Measurements from ENCODE around the gene MRPL48. TPM values are rescaled to one million over a fixed set of nuclear protein-coding genes. Genes with fewer than 3 reads are reported as not detected.
A peak's percentile ranks its signal among the peaks of the same experiment; 100 is the strongest.

MRPL48 gene
- total RNA-seq, 2 donors from 2014 or later = 36.4 to 55.3 TPM

DNA sequence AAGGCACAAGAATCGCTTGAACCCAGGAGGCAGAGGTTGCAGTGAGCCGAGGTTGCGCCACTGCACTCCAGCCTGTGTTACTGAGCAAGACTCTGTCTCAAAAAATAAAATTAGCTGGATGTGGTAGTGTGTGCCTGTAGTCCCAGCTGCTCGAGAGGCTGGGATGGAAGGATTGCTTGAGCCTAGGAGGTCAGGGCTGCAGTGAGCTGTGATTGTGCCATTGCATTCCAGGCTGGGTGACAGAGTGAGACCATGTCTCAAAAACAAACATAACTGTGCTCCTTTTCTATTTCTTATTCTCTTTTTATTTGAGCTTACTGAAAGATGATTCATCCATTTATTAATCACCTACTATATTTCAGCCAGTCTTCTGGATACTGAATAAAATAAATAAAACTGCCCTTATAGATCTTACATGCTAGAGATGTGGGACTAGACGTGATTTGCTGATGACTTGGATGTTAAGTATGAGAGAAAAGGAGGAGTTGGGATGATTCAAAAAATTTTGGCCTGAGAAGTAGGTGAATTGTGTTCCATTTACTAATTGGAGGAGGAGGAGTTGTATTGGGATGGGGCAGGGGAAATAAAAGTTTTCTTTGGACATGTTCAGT is 107.2 kb downstream of the MRPL48 start:
- H3K36me3 ChIP-seq (ENCODE audit: control insufficient read depth, insufficient read depth, low read length) = peaks cover 34% of the 10 kb centered on the region
- H3K27ac ChIP-seq (ENCODE audit: low read depth, low read length) = no peak overlapping the region
- Mint-ChIP-seq H3K4me3 (no peak overlapping the region), H3K27me3 (ENCODE audit: insufficient read depth) (no peaks in the 10 kb centered on the region), H3K4me1 (no peaks in the 10 kb centered on the region), H3K9me3 (peaks cover 18% of the 10 kb centered on the region), H3K36me3 (ENCODE audit: low read depth) (peaks cover 42% of the 10 kb centered on the region), H3K27ac (no peak overlapping the region)
- no peak for TF ChIP-seq CTCF (conservative IDR thresholded peaks at IDR 0.05)
- H3K4me3 ChIP-seq (ENCODE audit: low read length) = no peak overlapping the region
- peaks cover 7% of the 10 kb centered on the region for H3K9me3 ChIP-seq (ENCODE audit: control insufficient read depth, low read length)
- no peak overlapping the region for H3K9ac ChIP-seq (ENCODE audit: extremely low read depth, low read length, poor library complexity, severe bottlenecking)
- 92 to 100% methylated on average over 2 to 5 of the region's 5 CpGs for WGBS, 2 experiments (ENCODE audit: insufficient coverage in 1 of 2, insufficient read length in 1 of 2)
- no peak for DNase-seq
- no peaks in the 10 kb centered on the region for H3K27me3 ChIP-seq (ENCODE audit: control insufficient read depth, insufficient read depth, low read length, poor library complexity, severe bottlenecking)
- H3K4me1 ChIP-seq (ENCODE audit: control insufficient read depth, insufficient read depth, low read length) = no peaks in the 10 kb centered on the region

GRCh38 chr11:73902303-73902702 is 114.6 kb downstream of the MRPL48 start:
- no peaks in the 10 kb centered on the region for H3K9me3 ChIP-seq (ENCODE audit: control insufficient read depth, low read length)
- Mint-ChIP-seq H3K27me3 (ENCODE audit: insufficient read depth) (no peaks in the 10 kb centered on the region), H3K4me3 (no peak overlapping the region), H3K9me3 (peaks cover 5% of the 10 kb centered on the region), H3K27ac (no peak overlapping the region), H3K36me3 (ENCODE audit: low read depth) (peaks cover 44% of the 10 kb centered on the region), H3K4me1 (no peaks in the 10 kb centered on the region)
- no peak overlapping the region for H3K4me3 ChIP-seq (ENCODE audit: low read length)
- peaks cover 18% of the 10 kb centered on the region for H3K36me3 ChIP-seq (ENCODE audit: control insufficient read depth, insufficient read depth, low read length)
- DNase-seq = no peak
- no peak overlapping the region for H3K9ac ChIP-seq (ENCODE audit: extremely low read depth, low read length, poor library complexity, severe bottlenecking)
- no peaks in the 10 kb centered on the region for H3K27me3 ChIP-seq (ENCODE audit: control insufficient read depth, insufficient read depth, low read length, poor library complexity, severe bottlenecking)
- H3K27ac ChIP-seq (ENCODE audit: low read depth, low read length) = no peak overlapping the region
- WGBS, 2 experiments (ENCODE audit: insufficient coverage in 1 of 2, insufficient read length in 1 of 2) = 93 to 100% methylated on average over 1 of the region's 1 CpG
- H3K4me1 ChIP-seq (ENCODE audit: control insufficient read depth, insufficient read depth, low read length) = no peaks in the 10 kb centered on the region
- no peak for TF ChIP-seq CTCF (conservative IDR thresholded peaks at IDR 0.05)

GRCh38 chr11:73907191-73907590 is 119.5 kb downstream of the MRPL48 start:
- Mint-ChIP-seq H3K27me3 (ENCODE audit: insufficient read depth) (no peaks in the 10 kb centered on the region), H3K4me3 (no peak overlapping the region), H3K4me1 (no peaks in the 10 kb centered on the region), H3K36me3 (ENCODE audit: low read depth) (peaks cover 36% of the 10 kb centered on the region), H3K9me3 (no peaks in the 10 kb centered on the region), H3K27ac (no peak overlapping the region)
- TF ChIP-seq CTCF (conservative IDR thresholded peaks at IDR 0.05) = peak; percentile 33
- WGBS, 2 experiments (ENCODE audit: insufficient coverage in 1 of 2, insufficient read length in 1 of 2) = 93% methylated on average over 3 to 4 of the region's 4 CpGs
- no peaks in the 10 kb centered on the region for H3K4me1 ChIP-seq (ENCODE audit: control insufficient read depth, insufficient read depth, low read length)
- no peak overlapping the region for H3K9ac ChIP-seq (ENCODE audit: extremely low read depth, low read length, poor library complexity, severe bottlenecking)
- H3K27me3 ChIP-seq (ENCODE audit: control insufficient read depth, insufficient read depth, low read length, poor library complexity, severe bottlenecking) = no peaks in the 10 kb centered on the region
- H3K9me3 ChIP-seq (ENCODE audit: control insufficient read depth, low read length) = no peaks in the 10 kb centered on the region
- DNase-seq = peak; percentile 43
- no peak overlapping the region for H3K4me3 ChIP-seq (ENCODE audit: low read length)
- peaks cover 7% of the 10 kb centered on the region for H3K36me3 ChIP-seq (ENCODE audit: control insufficient read depth, insufficient read depth, low read length)
- H3K27ac ChIP-seq (ENCODE audit: low read depth, low read length) = no peak overlapping the region

Measured in endodermal cell (in vitro differentiated cells).